Activated CD8-positive, alpha-beta T cell treated with anti-CD3 and anti-CD28 coated beads for 36 hours (primary cell): ENCODE measurements around the gene LRIG1. TPM values are rescaled to one million over a fixed set of nuclear protein-coding genes. Genes with fewer than 3 reads are reported as not detected.

ENCODE experiments used
- ATAC-seq: fragments of 200-7000 bp; cut with Tn5 transposase; one replicate; pipeline ENCODE4 v1.10.0; 2021; ENCODE audit warnings: mild to moderate bottlenecking, moderate library complexity
- CTCF ChIA-PET: fragments of 350-600 bp; sonication (Branson Sonifier 250); formaldehyde crosslinking; loops from one replicate; lab custom pipeline; 2021; ENCODE audit warnings: antibody characterized with exemption; lab: Charles Lee
- POLR2A ChIA-PET: fragments of 350-600 bp; sonication (Branson Sonifier 250); formaldehyde crosslinking; loops from one replicate; lab custom pipeline; 2021; ENCODE audit warnings: antibody characterized with exemption; lab: Charles Lee
- DNase-seq: peaks from one replicate; pipeline ENCODE4 v3.0.0-alpha.2; 2020
- H3K27ac Mint-ChIP-seq: one replicate; pipeline ENCODE4 v1.8.0; 2021; ENCODE audit warnings: mild to moderate bottlenecking, mixed read lengths
- H3K27me3 Mint-ChIP-seq: one replicate; pipeline ENCODE4 v1.8.0; 2021; ENCODE audit warnings: mixed read lengths
- H3K36me3 Mint-ChIP-seq: one replicate; pipeline ENCODE4 v1.8.0; 2021; ENCODE audit warnings: low read depth, mixed read lengths
- H3K4me1 Mint-ChIP-seq: one replicate; pipeline ENCODE4 v1.8.0; 2021; ENCODE audit warnings: low read depth, mixed read lengths
- H3K4me3 Mint-ChIP-seq: one replicate; pipeline ENCODE4 v1.8.0; 2021; ENCODE audit warnings: mild to moderate bottlenecking, moderate library complexity, mixed read lengths
- H3K9me3 Mint-ChIP-seq: one replicate; pipeline ENCODE4 v1.8.0; 2021; ENCODE audit warnings: mixed read lengths
- CTCF ChIP-seq: fragments of 200-600 bp; IDR thresholded peaks from one replicate; pipeline ENCODE4 v1.8.0; 2022; ENCODE audit warnings: antibody characterized with exemption, mild to moderate bottlenecking
- intact Hi-C: fragments of 100-400 bp; cut with micrococcal nuclease; formaldehyde crosslinking; loops from one replicate; pipeline ENCODE4 v1.10.0; 2022
- total RNA-seq, 2 experiments: library from RNA; stranded (reverse); gene quantifications; one replicate each; pipeline ENCODE4 v1.2.3, GENCODE V29; 2021

LRIG1 gene
- total RNA-seq, 2 experiments from 2014 or later, result 12.7 to 13.0 TPM

- DNase-seq (no peak), ATAC-seq (no peak)
- Mint-ChIP-seq H3K27ac (no peak overlapping the region), H3K4me3 (no peak overlapping the region), H3K36me3 (peaks cover 7% of the 10 kb centered on the region), H3K4me1 (peaks cover 29% of the 10 kb centered on the region), H3K9me3 (no peaks in the 10 kb centered on the region), H3K27me3 (no peaks in the 10 kb centered on the region)
- no peak for TF ChIP-seq CTCF
- intact Hi-C loops, result no loop called here
- ChIA-PET POLR2A (no interaction called here), CTCF (no interaction called here)
Measured at GRCh38 chr3:66336333-66336766, 164.5 kb downstream of the LRIG1 start.

- POLR2A ChIA-PET, result no interaction called here
- intact Hi-C loops, result no loop called here
- Mint-ChIP-seq H3K27ac (no peak overlapping the region), H3K27me3 (no peaks in the 10 kb centered on the region), H3K4me3 (no peak overlapping the region), H3K36me3 (peaks cover 7% of the 10 kb centered on the region), H3K9me3 (no peaks in the 10 kb centered on the region), H3K4me1 (peaks cover 29% of the 10 kb centered on the region)
- no peak for DNase-seq
- no peak for TF ChIP-seq CTCF
- ATAC-seq, result no peak
- CTCF ChIA-PET, result no interaction called here
Measured at GRCh38 chr3:66335671-66336070, 165.2 kb downstream of the LRIG1 start.
